ENCODE results near the gene ELMO1. TPM values are rescaled to one million over a fixed set of nuclear protein-coding genes. Genes with fewer than 3 reads are reported as not detected.

Gene ELMO1
- total and polyA plus RNA-seq, 10 of the 15 experiments (the other 5 are each of a cell fraction or from before 2014, with no cell fraction given), result 22.6 to 85.9 (median 56.6) TPM

DNA sequence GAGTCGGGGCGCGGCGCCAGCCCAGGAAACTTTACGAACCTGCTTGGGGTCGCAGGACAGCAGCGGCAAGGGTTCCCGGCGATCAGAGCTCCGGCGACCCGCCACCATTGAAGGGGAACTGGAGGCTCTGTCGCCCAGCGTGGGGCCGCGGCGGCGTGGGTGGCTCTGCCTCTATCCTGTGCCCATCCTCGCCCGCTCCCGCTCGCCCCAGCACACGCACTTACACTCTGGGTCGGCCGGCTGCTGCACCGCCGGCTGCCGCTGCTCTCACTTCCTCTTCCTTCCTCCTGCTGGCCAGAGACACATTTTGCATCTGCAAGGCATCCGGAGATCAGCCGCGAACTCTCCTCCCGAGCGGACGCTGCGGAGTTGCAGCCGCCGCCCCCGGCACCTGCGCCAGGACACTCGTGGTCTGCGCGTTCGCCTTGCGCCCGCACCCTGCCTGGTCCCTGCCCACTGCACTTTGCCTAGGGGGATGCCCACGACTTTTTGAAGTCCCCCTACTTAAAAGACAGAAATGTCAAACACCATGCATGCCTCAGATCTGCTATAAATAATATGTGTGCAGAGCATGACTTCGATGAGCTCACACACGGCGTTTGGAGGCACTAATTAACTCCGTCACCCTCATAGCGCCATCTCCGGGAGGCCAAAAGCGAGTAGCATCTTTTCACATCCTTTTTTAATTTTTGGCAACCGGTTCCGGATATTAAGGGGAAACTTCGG lies at the start of gene ELMO1 (continued):
- TF ChIP-seq, protein P1, sequence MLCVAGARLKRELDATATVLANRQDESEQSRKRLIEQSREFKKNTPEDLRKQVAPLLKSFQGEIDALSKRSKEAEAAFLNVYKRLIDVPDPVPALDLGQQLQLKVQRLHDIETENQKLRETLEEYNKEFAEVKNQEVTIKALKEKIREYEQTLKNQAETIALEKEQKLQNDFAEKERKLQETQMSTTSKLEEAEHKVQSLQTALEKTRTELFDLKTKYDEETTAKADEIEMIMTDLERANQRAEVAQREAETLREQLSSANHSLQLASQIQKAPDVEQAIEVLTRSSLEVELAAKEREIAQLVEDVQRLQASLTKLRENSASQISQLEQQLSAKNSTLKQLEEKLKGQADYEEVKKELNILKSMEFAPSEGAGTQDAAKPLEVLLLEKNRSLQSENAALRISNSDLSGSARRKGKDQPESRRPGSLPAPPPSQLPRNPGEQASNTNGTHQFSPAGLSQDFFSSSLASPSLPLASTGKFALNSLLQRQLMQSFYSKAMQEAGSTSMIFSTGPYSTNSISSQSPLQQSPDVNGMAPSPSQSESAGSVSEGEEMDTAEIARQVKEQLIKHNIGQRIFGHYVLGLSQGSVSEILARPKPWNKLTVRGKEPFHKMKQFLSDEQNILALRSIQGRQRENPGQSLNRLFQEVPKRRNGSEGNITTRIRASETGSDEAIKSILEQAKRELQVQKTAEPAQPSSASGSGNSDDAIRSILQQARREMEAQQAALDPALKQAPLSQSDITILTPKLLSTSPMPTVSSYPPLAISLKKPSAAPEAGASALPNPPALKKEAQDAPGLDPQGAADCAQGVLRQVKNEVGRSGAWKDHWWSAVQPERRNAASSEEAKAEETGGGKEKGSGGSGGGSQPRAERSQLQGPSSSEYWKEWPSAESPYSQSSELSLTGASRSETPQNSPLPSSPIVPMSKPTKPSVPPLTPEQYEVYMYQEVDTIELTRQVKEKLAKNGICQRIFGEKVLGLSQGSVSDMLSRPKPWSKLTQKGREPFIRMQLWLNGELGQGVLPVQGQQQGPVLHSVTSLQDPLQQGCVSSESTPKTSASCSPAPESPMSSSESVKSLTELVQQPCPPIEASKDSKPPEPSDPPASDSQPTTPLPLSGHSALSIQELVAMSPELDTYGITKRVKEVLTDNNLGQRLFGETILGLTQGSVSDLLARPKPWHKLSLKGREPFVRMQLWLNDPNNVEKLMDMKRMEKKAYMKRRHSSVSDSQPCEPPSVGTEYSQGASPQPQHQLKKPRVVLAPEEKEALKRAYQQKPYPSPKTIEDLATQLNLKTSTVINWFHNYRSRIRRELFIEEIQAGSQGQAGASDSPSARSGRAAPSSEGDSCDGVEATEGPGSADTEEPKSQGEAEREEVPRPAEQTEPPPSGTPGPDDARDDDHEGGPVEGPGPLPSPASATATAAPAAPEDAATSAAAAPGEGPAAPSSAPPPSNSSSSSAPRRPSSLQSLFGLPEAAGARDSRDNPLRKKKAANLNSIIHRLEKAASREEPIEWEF (IDR thresholded peaks at IDR 0.05; ENCODE audit: insufficient replicate concordance, low read depth, low read length), result no peak
- TF ChIP-seq E2F8 (IDR thresholded peaks at IDR 0.05; ENCODE audit: low read depth, partially characterized antibody) (no peak), TCF3 (IDR thresholded peaks at IDR 0.05; ENCODE audit: borderline replicate concordance, insufficient read depth, low read depth, low read length) (peak; percentile 89), PML (IDR thresholded peaks at IDR 0.05; ENCODE audit: low read length) (no peak), SREBF1 (IDR thresholded peaks at IDR 0.05; ENCODE audit: low read length) (no peak), ZBTB11 (CRISPR knock-in tag; IDR thresholded peaks at IDR 0.05) (no peak), HSF1 (IDR thresholded peaks at IDR 0.05; ENCODE audit: low read depth, low read length) (no peak), RAD51 (IDR thresholded peaks at IDR 0.05) (no peak), CREM (IDR thresholded peaks at IDR 0.05; ENCODE audit: low read depth) (no peak), NR2C1 (IDR thresholded peaks at IDR 0.05) (no peak)
- TF ChIP-seq, protein P2, sequence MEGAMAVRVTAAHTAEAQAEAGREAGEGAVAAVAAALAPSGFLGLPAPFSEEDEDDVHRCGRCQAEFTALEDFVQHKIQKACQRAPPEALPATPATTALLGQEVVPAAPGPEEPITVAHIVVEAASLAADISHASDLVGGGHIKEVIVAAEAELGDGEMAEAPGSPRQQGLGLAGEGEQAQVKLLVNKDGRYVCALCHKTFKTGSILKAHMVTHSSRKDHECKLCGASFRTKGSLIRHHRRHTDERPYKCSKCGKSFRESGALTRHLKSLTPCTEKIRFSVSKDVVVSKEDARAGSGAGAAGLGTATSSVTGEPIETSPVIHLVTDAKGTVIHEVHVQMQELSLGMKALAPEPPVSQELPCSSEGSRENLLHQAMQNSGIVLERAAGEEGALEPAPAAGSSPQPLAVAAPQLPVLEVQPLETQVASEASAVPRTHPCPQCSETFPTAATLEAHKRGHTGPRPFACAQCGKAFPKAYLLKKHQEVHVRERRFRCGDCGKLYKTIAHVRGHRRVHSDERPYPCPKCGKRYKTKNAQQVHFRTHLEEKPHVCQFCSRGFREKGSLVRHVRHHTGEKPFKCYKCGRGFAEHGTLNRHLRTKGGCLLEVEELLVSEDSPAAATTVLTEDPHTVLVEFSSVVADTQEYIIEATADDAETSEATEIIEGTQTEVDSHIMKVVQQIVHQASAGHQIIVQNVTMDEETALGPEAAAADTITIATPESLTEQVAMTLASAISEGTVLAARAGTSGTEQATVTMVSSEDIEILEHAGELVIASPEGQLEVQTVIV (IDR thresholded peaks at IDR 0.05; ENCODE audit: borderline replicate concordance, partially characterized antibody), result no peak
- TF ChIP-seq, protein P3, sequence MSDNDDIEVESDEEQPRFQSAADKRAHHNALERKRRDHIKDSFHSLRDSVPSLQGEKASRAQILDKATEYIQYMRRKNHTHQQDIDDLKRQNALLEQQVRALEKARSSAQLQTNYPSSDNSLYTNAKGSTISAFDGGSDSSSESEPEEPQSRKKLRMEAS (IDR thresholded peaks at IDR 0.05; ENCODE audit: low read depth, low read length), result peak; percentile 74

Data from GM12878 (cell line).